T-helper 1 cell treated with Interleukin-12 subunit alpha and Interleukin-12 subunit beta and Interleukin-4 antibody, amounts not matched to agents 30 μg/mL and 1 μg/mL, for 36 hours (primary cell): Measurements from ENCODE around the gene IBA57.

ENCODE experiments used
- H3K27ac Mint-ChIP-seq: one replicate; pipeline ENCODE4 v1.8.0; 2021; ENCODE audit warnings: mild to moderate bottlenecking, mixed read lengths
- H3K27me3 Mint-ChIP-seq: one replicate; pipeline ENCODE4 v1.8.0; 2021; ENCODE audit warnings: low read depth, mixed read lengths
- H3K36me3 Mint-ChIP-seq: one replicate; pipeline ENCODE4 v1.8.0; 2021; ENCODE audit warnings: low read depth, mixed read lengths
- H3K4me1 Mint-ChIP-seq: one replicate; pipeline ENCODE4 v1.8.0; 2021; ENCODE audit warnings: low read depth, mixed read lengths
- H3K4me3 Mint-ChIP-seq: one replicate; pipeline ENCODE4 v1.8.0; 2021; ENCODE audit warnings: mild to moderate bottlenecking, moderate library complexity, mixed read lengths
- H3K9me3 Mint-ChIP-seq: one replicate; pipeline ENCODE4 v1.8.0; 2021; ENCODE audit warnings: mixed read lengths

The IBA57 gene

DNA sequence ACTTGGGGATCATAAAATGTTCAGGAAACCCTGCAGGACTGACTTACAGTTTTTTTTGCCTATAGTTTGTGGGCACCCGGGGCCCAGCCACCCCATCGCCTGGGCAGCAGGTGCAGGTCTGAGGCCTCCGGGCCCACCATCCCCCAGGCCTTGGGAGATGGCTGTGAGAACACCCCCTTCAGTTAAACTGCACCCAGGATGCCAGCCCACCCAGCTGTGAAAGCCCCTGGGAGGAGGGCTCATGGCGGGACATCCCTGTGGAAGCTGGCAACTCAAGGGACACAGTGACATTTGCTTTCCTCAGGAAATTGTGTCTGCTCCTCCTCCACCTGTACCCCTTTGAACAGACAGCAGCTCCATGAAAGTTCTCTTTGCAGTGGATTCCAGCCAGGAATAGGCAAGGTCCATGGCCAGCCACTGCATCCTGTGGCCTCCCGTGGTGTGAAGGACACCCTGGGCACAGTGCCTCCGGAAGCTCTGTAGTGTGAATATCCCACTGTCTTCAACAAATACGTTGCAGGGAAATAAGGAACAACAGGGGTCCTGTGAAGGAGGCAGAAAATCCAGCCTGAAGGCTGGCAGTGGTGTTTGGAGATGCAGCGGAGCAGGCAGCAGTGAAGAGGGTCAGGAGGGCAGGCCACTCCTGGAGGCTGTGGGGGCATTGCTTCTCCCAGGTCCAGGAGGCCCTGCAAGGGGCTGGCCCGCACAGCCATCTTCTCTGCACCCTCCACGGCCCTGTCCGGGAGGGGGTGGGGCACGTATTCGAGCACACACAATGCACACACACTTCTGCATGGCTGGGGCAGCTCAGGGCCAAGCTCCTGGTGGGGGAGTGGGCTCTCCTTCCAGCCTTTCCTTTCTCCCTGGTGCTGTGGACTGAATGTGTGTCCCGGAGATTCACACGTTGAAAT lies 40.2 kb downstream of the IBA57 start:
- no peak overlapping the region for H3K27ac Mint-ChIP-seq
- H3K9me3 Mint-ChIP-seq: peaks cover 6% of the 10 kb centered on the region
- H3K4me3 Mint-ChIP-seq: no peak overlapping the region
- H3K27me3 Mint-ChIP-seq: peaks cover 9% of the 10 kb centered on the region
- peaks cover 1% of the 10 kb centered on the region for H3K36me3 Mint-ChIP-seq
- H3K4me1 Mint-ChIP-seq: no peaks in the 10 kb centered on the region

DNA sequence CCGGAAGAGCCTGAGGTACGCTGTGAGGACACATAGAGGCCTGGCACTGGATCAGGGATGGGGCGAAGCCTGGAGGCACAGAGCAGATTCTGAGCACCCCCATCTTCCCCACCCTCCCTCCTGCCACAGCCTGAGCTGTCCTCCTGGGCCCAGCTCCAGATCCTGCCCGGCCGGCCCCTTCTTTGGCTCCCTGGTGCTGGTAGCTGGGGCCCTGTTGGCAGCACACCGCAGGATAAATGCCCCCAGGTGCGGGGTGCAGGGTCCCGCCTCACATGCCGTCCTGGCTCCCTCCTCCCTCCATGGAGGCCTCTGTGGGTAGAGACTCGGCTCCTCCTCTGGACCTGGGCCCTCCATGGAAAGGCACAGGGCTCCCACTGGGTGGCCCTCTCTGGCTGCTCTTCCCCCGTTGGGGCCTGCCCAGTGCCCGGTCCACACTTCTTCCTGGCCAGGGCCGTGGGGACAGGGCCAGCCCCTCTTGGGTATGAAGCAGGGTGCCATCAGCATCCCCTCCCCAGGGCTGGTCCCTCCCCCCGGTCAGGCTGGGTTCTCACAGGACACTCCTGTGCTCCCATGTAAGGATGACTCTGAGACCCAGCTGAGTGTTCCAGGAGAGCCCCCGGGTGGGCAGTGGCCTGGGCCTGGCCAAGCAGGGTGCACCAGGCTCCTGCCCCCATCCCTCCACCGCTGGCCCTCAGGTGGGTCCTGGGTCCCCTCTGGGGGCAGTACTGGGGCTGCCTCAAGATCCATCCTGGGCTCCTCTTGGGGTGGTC lies 41.2 kb downstream of the IBA57 start:
- Mint-ChIP-seq H3K4me1 (no peaks in the 10 kb centered on the region), H3K9me3 (peaks cover under 1% of the 10 kb centered on the region), H3K27ac (no peak overlapping the region), H3K27me3 (peaks cover 9% of the 10 kb centered on the region), H3K36me3 (no peaks in the 10 kb centered on the region), H3K4me3 (no peak overlapping the region)

DNA sequence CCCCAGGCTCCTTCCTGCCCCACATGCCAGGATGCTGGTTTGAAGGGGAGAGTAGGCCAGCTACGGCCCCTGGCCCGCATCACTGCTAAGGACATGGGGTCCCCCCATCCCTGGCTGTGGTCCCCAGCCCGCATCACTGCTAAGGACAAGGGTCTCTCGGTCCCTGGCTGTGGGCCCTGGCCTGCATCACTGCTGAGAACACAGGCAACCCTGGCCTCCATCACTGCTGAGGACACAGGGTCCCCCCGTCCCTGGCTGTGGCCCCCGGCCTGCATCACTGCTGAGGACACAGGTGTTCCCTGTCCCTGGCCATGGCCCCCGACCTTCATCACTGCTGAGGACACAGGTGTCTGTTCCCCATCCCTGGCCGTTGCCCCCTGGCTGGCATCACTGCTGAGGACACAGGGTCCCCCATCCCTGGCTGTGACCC lies 41.8 kb downstream of the IBA57 start:
- Mint-ChIP-seq H3K27me3 (peaks cover 9% of the 10 kb centered on the region), H3K36me3 (no peaks in the 10 kb centered on the region), H3K9me3 (no peaks in the 10 kb centered on the region), H3K4me1 (no peaks in the 10 kb centered on the region), H3K4me3 (no peak overlapping the region), H3K27ac (no peak overlapping the region)

DNA sequence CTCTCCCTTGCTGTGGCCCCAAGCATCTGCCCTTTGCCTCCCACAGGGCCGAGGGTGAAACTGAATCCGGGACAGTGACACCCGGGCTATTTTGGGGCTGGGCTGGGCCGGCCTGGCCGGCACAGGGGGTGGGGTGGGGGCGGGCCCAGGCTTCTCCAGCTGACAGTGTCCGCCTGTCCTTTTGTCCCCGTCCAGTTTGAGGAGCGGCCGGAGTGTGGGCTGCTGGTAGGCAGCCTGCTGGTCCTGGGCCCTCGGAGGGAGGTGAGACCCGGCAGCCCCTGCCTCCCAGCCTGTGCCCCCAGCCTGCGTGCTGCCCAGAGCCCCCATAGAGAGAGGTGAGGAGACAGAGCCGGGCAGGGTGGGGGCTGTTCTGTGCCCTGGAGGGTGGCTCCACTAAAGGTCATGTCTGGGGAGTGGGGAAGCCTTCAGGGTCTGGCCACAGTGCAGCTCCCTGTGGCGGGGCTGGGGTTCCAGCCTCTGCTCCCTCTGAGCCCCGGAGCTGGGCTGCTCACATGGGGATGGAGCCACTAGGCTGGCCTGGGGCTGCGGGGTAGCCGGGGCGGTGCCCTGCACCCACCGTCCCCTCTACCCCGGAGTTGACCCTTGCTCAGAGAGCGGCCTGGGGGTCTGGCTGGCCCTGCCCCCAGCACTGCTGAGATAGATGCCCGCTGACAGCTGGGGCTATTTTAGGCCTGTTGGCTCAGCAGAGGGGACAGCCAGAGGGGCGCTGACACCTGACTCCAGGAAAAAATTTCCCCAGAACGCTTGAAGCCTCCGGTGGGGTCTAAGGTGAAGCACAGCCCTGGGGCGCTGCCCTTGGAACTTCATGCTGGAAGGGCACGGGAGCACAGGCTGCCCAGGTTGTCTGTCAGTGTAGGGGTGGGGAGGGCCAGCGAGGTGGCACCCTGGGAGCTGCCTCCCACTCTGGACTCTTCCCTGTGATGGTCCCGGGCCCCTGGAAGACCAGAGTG lies 42.5 kb downstream of the IBA57 start, which contains the start of gene OBSCN:
OBSCN (plus strand) TSS at position 194 of the 971 bp plus-strand sequence. CDS start 3,740 bp downstream, outside the sequence.
- H3K4me3 Mint-ChIP-seq: no peak within 1 kb of the TSS
- no peaks in the 10 kb centered on the region for H3K4me1 Mint-ChIP-seq
- peaks cover 4% of the 10 kb centered on the region for H3K27me3 Mint-ChIP-seq
- H3K9me3 Mint-ChIP-seq: no peaks in the 10 kb centered on the region
- no peaks in the 10 kb centered on the region for H3K36me3 Mint-ChIP-seq
- no peak within 1 kb of the TSS for H3K27ac Mint-ChIP-seq

DNA sequence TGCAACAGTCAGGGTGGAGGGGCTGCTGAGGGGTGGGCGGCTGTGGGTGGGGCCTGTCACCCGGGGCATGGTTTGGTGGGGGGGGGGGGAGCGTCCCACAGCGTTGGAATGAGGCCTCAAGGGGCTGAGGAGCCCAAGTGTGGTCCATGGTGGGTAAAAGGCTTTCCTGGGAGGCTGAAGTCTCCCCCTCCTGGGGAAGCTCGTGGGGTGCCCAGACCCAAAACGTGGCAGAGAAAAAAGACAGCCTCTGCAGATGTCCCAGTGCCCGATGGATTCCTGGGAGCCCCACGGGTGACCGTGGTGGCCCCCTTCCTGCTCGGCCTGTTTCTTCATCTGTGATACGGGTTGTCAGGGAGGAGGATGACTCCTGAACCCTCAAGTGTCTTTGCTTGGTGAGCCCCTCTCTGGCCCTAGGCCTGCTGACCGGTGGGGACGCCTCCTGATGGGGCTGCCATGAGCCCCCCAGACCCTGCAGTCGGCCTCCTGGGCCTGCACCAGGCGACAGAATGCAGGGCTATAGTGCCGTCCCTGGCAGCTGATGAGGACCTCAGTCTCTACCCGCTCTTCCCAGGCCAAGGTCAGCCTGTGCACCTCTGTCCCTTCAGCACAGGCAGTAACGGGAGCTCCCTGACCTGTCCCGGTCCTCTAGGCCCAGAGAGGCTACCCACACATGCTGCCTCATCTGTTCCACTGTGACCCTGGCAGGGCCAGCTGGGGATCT lies 43.4 kb downstream of the IBA57 start:
- Mint-ChIP-seq H3K36me3 (no peaks in the 10 kb centered on the region), H3K27me3 (peaks cover under 1% of the 10 kb centered on the region), H3K9me3 (no peaks in the 10 kb centered on the region), H3K4me3 (no peak overlapping the region), H3K27ac (no peak overlapping the region), H3K4me1 (no peaks in the 10 kb centered on the region)

DNA sequence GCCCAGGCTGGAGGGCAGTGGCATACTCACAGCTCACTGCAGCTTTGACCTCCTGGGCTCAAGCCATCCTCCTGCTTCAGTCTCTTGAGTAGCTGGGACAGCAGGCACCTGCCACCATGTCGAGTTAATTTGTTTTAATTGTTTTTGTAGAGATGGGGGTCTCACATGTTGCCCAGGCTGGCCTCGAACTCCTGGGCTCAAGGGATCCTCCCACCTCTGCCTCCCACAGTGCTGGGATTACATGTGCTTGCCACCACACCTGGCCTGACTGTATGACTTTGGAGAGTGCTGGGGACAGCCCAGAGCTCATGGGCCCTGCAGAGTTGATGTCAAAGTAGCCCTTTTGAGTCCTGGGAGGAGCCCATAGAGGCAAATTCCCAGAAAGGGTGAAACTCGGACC lies 44.1 kb downstream of the IBA57 start:
- H3K27ac Mint-ChIP-seq: no peak overlapping the region
- no peak overlapping the region for H3K4me3 Mint-ChIP-seq
- H3K4me1 Mint-ChIP-seq: no peaks in the 10 kb centered on the region
- H3K9me3 Mint-ChIP-seq: no peaks in the 10 kb centered on the region
- H3K36me3 Mint-ChIP-seq: no peaks in the 10 kb centered on the region
- no peaks in the 10 kb centered on the region for H3K27me3 Mint-ChIP-seq

DNA sequence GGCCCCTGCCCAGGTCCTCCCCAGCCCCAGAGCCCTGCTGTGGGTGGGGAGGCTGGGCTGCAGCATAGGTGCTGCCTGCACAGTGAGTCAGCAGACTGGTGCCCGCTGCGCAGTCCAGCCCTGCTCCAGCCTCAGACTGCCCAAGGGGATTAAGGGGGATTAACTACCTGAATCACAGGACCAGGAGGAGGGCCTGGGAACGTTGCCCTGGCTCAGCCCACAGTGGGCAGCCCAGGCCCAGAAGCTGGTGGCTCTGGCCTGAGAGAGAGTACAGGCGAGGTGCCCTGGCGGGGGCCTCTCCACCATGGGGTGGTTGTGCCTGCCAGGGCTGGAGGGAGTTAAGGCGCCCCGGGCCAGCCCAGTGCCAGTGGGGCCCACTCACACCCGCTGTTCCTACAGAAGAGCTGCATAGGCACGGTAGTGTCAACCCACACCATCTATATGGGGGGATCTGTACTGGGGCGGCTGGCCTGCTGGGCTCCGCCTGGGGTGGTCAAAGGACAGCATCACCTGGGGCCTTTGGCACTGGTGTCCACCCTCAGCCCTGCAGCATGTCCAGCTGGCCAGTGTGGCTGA lies 44.6 kb downstream of the IBA57 start:
- Mint-ChIP-seq H3K4me1 (no peaks in the 10 kb centered on the region), H3K36me3 (no peaks in the 10 kb centered on the region), H3K4me3 (no peak overlapping the region), H3K27me3 (no peaks in the 10 kb centered on the region), H3K27ac (no peak overlapping the region), H3K9me3 (no peaks in the 10 kb centered on the region)

DNA sequence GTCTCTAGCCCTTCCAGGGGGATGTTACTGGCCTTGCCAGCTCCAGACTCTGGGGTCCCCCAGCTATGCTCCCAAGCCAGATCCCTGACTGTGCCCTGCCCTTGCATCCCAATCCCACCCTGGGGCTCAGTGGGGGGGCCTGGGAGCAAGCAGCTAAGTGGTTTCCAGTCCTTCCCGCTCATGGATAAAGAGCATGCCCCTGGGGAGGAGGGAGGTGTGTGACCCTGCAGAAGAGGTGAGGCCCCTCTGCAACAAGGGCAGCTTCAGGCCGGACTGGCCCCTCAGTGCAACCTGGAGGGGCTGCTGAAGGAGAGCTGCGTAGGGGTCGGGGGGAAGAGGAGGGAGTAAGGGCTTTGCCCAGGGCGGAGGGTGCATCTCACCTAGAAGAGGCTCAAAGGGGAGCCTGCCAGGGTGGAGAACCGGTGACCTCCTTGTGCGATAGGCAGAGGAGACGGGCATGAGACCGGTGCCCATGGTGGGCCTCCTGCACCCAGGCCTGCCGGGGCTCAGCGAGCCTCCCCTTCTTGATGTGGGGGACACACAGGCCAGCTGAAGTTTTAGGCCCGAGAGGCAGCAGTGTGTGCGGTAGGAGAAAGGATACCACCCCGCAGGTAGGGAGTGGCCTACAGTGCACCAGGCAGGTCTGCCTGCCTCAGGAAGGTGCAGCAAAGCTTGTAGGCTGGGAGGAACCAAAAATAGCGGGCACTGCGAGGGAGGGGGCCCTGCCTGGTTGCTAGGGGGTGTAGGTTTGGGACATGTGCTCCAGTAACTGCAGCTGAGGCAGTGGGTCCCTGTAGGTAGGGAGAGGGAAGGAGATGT lies 45.3 kb downstream of the IBA57 start:
- H3K4me3 Mint-ChIP-seq: peak overlapping the region; percentile 66
- H3K27ac Mint-ChIP-seq: no peak overlapping the region
- H3K9me3 Mint-ChIP-seq: no peaks in the 10 kb centered on the region
- H3K36me3 Mint-ChIP-seq: no peaks in the 10 kb centered on the region
- H3K27me3 Mint-ChIP-seq: no peaks in the 10 kb centered on the region
- H3K4me1 Mint-ChIP-seq: no peaks in the 10 kb centered on the region

DNA sequence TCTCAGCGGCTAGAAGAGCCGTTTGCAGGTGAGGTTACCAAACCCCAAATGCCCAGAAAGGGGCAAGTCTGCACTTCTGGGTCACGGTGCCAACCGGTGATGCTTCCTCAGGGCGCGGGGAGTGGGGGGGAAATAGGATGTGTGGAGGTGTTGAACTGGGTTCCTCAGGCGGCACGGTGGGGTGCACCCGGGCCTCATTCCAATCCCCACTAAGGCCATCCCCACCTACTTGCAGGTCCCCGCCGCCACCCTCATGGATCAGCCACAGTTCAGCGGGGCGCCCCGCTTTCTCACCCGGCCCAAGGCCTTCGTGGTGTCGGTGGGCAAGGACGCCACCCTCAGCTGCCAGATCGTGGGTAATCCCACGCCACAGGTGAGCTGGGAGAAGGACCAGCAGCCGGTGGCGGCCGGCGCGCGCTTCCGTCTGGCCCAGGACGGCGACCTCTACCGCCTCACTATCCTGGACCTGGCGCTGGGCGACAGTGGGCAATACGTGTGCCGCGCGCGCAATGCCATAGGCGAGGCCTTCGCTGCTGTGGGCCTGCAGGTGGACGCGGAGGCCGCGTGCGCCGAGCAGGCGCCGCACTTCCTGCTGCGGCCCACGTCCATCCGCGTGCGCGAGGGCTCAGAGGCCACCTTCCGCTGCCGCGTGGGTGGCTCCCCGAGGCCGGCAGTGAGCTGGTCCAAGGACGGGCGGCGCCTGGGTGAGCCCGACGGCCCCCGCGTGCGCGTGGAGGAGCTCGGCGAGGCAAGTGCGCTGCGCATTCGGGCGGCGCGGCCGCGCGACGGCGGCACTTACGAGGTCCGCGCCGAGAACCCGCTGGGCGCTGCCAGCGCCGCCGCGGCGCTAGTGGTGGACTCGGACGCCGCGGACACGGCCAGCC lies 46.2 kb downstream of the IBA57 start:
- no peaks in the 10 kb centered on the region for H3K27me3 Mint-ChIP-seq
- H3K4me1 Mint-ChIP-seq: no peaks in the 10 kb centered on the region
- no peaks in the 10 kb centered on the region for H3K36me3 Mint-ChIP-seq
- H3K27ac Mint-ChIP-seq: no peak overlapping the region
- peak overlapping the region; percentile 66 for H3K4me3 Mint-ChIP-seq
- H3K9me3 Mint-ChIP-seq: no peaks in the 10 kb centered on the region

DNA sequence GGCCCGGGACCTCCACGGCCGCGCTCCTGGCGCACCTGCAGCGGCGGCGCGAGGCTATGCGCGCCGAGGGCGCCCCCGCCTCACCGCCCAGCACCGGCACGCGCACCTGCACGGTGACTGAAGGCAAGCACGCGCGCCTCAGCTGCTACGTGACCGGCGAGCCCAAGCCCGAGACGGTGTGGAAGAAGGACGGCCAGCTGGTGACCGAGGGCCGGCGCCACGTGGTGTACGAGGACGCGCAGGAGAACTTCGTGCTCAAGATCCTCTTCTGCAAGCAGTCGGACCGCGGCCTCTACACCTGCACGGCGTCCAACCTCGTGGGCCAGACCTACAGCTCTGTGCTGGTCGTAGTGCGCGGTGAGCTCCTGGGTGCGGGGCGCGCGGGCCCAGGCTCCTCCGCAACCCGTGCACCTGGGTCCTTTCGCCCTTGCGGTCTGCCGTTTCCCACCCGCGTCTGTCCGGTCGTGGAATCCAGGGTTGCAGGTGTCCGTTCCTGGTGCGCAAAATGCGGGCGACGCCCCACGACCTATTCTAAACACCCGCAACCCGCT lies 46.9 kb downstream of the IBA57 start:
- Mint-ChIP-seq H3K27me3 (no peaks in the 10 kb centered on the region), H3K36me3 (no peaks in the 10 kb centered on the region), H3K4me3 (no peak overlapping the region), H3K9me3 (no peaks in the 10 kb centered on the region), H3K27ac (no peak overlapping the region), H3K4me1 (no peaks in the 10 kb centered on the region)

DNA sequence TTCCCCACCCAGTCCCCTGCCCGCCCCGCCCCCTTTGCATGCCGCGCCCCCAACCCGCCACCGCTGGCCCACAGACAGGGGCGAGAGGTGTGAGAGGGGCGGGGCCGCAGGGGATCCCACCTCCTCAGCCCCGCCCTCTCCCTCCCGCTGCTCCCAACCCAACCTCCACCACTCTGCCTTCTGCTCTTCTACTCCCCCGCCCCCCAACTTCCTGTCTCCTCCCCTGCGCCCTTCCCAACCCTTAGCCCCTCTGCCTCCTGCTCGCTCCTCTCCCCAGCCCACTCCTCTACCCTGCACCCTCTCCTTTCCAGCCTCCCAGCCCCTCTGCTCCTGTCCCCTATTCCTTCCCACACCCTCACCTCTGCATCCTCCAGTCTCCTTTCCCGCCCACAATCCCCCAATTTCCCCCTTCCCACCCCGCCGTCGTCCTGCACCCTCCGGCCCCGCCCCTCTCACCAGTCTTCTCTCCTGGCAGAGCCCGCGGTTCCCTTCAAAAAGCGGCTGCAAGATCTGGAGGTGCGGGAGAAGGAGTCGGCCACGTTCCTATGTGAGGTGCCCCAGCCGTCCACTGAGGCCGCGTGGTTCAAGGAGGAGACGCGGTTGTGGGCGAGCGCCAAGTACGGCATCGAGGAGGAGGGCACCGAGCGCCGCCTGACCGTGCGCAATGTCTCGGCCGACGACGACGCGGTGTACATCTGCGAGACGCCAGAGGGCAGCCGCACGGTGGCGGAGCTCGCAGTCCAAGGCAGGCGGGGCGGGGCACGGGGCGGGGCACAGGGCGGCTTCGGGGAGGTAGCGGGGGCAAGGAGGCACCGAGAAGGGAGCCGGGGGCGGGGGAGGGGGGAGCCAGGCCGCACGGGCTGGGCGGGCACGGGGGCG lies 47.6 kb downstream of the IBA57 start:
- Mint-ChIP-seq H3K4me3 (peak overlapping the region; percentile 88), H3K27me3 (no peaks in the 10 kb centered on the region), H3K27ac (peak overlapping the region; percentile 87), H3K4me1 (no peaks in the 10 kb centered on the region), H3K9me3 (no peaks in the 10 kb centered on the region), H3K36me3 (no peaks in the 10 kb centered on the region)
